Limb (tissue), 2 donors: ENCODE measurements around the gene HMCN1.
"Not testable (repeated sequence)": the region's sequence is repeated elsewhere in the genome, so short reads cannot be mapped to it uniquely, and the experiment has no call there.

Source experiments
- DNase-seq, 2 donors: peaks; one replicate each; pipeline ENCODE4 v3.0.0-alpha.2; 2016; ENCODE audit errors: extremely low spot score in 2 of 2

The HMCN1 gene

DNA sequence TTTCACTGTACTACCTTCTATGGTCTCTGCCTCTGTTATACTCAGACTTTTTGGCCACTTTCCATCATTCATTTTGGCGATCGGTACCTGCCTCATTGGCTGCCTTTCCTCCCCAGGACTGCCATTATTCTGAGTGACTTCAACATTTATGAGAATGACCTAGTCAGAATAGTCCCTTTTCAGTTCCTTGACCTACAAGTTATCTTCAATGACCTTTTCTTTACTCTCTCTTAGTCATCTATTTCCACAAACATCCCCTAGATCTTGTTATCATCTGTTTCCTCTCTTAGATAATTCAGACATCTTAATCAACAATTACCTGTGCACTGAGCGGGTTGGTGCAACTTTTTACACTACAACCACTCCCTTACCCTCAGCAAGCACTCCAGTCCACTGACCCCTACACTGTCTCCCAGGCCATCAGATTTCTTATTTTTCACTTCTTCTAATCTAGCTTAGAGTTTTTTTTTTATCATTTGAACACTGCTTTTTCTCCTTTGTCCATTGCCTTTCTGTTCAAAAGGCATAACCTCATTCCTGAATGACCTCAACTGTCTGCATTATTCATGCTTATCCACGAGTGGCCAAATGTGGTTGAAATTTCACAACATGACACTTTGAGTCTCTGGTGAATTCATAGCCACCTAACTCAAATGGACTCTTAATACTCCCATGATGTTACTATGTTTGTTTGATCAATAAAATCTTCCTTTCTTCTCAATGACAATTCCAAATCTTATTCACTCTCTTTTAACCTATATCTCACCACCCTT lies 112.7 kb downstream of the HMCN1 start:
- no peak for DNase-seq

DNA sequence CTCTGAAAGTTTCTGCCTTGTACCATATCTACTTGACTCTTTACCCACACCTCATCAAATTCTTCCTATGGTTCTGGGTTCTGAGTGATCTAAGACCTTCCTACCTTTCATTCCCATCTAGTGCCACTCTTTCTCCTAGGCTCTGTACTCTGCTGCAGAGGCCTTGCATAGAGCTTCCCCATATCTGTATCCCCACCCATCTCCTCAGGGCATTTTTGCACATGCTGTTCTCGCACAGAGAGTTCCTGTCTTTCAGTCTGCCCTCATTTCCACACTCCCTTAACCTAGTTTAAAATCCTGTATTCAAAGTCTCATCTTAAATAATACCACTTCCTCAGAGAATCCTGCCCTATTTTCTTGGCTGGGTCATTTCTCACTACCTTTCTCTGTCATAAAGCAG lies 114.8 kb downstream of the HMCN1 start:
- DNase-seq = no peak

DNA sequence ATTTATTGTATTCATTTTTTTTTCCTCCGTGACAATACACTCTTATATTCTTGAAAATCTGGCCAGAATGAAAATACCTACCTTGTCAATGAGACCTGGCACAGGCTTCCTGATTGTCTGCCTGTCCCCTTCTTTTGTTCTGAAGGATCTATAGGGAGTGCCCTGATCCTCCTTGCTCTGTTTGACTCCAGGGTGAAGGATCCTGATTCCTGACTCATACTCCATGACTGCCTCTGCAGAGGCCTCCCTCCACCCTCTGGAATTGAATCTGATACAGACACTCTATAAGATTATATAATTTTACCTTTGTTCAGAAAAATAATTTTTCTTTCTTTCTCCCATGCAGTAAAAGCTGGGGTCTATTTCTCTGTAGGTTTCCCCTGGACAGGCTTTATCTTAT lies 116.2 kb downstream of the HMCN1 start:
- no peak for DNase-seq

DNA sequence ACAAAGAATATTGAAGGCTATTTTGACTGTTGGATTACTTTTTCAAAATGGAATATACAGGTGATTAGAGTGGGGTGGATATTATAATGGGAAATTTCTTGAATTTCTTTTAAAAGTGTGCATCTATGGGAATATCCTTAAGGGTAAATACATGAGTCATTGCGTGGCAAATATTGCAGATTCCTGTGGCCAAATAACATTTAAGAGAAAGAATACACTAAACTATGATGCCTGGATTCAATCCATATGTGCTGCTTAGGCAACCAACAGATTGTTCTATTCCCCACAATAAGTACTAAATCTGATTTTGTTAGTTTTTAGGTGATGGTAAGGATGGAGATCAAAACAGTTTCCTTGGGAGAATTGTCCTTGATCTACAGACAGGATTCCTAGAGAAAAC lies 119.5 kb downstream of the HMCN1 start:
- DNase-seq = no peak

DNA sequence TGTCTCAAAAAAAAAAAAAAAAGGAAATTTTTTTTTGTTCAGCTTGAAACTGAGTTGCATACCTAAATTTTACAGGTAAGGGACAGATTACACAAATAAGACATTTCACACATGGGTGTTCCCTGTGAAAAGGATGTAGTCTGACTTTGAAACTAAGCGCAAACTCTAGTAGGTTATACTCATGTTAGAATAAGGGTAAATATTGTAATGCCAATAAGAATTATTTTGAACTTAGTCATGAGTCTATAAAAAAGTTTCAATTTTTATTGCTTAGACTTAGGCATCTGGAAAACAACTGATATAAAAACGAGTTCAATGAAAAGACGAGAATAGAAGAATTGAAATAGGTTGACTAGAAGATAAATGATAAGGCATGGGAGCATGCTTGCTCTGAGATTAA lies 122.3 kb downstream of the HMCN1 start:
- no peak for DNase-seq

DNA sequence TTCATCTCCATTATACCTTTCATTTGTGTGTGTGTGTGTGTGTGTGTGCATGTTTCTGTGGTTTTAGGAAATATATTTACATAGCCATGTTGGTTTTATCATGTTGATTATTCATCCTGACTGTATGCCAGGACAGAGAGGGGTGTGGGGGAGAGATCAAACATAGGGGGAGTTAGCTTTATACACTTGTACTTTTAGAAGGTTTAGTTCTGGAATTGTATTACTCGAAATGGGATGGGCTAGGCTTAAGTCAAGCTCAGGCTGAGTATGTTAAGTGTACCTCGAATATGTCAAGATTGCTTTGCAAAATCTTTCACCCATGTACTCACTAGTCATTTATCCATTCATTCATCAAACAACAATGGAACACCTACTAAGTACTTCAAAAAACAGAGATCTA lies 123.3 kb downstream of the HMCN1 start:
- no peak for DNase-seq

DNA sequence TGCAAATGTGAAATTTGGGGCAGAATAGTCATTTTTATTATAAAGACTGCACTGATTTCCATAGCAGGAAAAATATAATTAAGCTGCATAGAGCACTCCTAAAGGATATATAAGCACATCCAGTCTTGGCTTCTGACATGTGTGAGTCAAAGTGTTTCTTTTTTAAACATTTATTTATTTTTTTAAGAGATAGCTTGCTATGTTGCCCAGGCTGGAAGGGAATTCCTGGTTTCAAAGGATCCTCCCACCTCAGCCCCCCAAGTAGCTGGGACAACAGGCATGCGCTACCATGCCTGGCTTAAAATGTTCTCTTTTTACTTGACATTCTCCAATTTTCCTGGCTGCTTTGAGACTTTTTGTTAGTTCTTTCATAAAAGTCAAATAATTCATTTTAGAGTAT lies 126.1 kb downstream of the HMCN1 start:
- no peak for DNase-seq

DNA sequence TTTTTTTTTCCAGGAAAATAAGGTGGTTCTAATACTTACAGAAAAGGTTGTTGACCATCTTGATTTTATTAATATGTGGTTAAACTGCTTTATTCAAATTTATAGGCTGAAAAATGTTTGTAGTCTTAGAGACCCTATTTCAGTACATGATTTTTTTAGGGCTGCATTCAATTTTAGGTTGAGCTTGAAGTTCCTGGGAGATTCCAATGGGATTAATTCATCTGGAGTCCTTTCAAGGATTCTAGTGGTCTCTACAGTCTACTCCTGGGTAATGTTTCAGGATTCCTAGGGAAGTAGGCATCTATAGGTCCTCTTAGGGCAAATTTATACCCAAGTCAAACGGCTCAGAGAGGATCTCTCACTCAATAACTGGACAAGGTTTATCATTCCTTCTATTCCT lies 126.7 kb downstream of the HMCN1 start:
- DNase-seq = no peak

DNA sequence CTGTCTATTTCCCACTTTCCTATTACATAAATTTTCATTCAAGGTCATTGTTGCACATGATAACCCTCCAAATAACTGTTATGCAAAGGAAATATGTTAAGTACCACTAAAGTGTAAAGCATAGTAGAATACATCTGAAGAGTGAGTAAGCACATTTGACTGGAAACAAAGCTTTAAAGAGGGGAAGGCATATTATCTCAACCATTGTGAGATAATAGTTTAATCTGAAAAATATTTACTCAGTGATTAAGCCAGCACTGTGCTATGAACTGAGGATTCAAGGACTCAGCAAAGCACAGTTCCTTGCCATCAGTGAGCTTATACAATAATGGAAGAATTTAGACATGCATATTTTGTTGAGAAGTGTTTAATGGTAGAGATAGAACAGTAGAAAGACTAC lies 127.4 kb downstream of the HMCN1 start:
- DNase-seq = no peak

DNA sequence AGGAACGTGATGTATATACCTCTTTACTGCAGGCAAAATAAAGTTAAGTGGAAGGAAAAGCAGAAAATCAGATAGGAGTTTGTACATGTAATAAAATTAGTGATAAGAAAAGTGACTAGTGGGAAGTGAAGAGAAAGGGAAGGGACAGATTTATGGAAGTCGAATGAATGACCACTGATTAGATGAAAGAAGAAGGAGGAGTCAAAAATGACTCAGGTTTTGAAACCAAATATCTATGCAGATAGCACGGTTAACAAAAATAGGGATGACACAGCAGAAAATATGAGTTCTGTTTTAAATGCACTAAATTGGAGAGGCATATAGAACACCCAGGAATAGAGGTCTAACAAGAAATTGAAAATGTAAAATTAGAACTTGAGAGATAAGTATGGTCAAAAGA lies 128.0 kb downstream of the HMCN1 start:
- no peak for DNase-seq

DNA sequence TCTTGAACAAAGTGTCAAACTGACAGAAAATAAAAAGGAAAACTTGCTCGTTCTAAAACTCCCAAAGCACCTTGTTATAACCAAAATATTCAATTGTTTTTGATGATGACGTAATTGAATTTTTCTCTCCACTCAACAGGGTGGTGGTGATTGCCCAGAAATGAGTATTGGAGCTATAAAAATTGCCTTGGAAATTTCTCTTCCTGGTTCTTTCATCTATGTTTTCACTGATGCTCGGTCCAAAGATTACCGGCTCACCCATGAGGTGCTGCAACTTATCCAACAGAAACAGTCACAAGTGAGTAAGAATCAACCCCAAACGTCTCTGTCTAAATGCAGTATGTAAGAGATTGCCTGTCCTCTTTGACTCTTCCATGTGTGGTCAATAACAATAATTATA lies 130.1 kb downstream of the HMCN1 start:
- no peak for DNase-seq

DNA sequence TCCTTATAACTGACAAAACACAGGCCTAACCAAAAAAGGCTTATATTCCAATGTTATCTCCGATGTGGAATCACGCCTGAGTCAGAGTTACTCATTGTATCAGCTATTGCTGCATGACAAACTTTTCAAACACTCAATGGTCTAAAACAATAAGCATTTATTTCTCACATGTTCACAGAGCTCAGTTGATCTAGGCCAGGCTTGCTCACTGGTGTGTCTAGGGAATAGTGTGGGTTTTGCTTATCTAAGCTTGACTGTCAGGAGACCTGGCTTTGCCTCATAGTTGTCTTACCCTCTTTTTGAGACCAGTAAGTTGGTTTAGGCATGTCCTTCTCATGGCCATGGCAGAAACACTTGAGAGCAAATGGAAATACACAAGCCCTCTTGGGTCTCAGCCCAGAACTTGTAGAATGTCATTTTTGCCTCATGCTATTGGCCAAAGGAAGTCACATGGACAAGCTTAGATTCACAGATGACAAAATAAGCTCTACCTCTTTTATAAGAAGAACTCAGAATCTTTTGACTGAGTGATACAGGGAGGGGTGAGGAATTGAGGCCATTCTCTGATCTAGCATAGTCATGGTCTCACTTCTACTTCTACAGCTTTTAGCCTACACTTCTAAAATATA lies 130.8 kb downstream of the HMCN1 start:
- no peak for DNase-seq

DNA sequence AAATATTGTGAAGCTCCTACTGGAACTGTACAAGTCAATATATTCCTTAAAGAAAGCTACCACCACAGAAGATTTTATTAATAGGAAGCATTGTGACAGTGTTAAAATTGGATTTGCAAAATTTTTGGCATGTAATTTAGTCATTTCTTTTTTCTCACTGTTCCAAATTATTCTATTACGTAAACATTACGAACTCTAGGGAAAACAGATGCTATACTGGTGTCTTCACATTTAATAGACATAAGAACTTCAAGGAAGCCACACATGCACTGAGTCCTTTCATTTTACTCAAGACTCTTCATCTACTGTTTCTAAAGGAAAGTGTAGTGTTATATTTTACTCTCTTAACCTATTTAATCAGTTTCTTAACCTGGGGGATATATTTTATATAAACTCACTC lies 135.4 kb downstream of the HMCN1 start:
- DNase-seq = no peak

DNA sequence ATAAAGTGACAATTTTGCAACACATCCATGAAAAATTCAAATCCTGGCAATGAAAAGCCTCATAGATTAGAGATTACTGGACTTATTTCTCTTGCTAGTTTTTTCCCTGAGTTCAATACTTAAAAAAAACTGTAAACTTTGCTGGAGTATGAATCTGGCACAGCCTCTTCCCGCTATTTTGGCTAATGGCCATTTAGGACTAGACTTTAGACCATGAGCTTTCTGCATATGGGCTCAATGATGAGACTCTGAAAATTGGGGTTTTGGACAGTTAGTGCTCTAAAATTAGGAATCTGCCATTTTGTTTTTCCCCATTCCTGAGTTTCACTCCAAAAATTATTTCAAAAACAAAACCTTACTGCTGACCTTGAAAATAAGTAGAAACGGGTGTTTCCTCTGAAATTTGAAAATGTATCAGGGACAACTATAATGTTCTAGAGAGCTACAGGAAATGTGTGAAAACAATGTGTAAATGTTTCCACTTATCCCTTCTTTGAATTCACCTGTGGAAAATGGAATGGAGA lies 137.5 kb downstream of the HMCN1 start:
- no peak for DNase-seq

DNA sequence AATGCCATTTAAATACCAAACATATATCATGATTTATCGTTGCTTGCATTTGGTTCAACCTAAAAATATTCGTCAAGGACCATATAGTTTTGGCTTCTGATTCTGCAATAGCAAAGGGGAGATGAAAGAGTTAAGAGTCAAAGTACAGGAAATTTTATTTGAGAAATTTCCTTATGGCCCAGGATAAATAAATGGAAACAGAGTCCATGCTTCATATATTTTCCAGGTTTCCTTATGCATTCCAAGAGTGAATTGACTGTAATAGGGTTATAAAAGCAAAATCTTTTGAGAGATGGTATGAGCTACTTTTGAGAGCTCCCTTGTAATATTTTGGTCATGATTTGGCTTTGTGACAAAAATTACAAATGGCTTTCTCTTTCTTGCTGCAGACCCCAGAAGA lies 140.1 kb downstream of the HMCN1 start:
- no peak for DNase-seq

DNA sequence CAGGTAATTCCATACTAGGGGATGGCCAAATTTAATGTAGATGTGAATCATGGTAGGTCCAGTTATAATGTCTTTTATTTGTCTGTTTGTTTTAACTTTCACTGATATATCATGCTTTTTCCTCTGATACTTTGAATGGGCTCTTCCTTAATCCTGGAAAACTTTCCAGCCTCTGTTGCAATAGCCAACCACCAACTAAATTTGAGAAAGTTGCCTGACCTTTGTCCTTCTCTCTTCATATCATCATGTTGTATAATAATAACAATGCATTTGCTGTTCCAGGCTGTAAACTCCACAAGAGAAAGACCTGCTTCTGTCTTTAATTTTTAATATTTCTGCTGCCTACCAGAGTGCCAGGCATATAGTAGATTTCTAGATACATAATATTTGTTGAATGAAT lies 146.1 kb downstream of the HMCN1 start:
- no peak for DNase-seq

DNA sequence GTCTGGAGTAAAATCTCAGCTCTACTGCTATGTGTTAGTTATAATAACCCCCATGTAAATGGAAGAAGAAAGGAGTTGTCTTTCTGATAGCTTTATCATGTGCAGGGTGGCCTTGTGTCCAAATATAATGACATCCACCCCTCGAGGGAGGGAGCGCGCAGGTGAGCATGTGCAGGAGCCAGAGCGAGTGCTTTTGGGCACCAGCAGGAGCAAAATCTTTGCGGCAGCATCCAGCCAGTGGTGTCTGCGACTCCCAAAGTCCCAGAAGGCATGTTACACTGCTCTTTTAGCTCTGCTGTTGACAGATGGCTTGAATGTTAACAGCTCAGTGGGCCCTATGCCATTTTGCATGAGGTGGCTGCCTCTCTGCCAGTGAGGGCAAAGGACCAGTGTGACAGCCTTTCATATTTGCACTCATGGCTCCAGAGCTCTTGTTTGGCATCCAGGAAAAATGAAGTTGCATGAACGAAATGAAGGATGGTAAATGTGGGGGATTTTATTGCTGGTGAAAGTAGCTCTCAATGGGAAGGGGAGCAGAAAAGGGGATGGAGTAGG lies 146.7 kb downstream of the HMCN1 start:
- DNase-seq = no peak

DNA sequence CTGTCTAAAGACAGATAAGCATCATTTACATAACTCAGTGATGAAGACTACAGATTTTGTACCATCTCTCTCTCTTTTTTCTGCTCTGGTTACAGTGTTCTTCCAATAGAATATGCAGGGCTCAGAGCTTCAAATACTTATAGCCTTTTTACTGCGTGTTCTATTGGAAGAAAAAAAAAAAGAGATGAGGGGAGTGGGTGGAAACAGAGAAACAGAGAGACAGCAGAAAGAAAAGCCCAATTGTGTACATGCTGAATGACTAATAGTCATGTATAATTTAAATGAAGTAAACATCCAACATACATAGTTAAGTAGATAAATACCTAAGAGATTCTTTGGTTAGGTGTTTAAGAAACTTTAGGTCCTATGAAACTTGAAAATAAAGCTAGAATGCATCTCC lies 151.9 kb downstream of the HMCN1 start:
- DNase-seq = no peak

DNA sequence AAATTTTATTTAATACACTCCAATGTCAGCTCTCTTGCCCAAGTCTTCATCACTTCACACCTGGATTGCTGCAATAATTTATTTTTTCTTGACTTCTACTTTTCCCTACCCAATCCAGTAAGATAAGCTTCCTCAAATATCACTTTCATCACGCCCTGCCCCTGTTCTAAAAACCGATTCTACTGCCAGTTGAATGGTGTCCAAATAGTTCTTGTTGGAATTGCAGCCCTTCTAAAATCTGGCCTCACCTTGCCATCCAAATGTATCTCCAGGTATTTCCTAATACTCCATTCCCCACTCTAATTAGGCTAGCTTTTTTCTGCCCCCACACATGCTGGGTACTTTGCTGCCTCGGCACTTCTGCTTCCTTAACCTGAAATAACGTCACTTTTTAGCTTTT lies 152.5 kb downstream of the HMCN1 start:
- no peak for DNase-seq

DNA sequence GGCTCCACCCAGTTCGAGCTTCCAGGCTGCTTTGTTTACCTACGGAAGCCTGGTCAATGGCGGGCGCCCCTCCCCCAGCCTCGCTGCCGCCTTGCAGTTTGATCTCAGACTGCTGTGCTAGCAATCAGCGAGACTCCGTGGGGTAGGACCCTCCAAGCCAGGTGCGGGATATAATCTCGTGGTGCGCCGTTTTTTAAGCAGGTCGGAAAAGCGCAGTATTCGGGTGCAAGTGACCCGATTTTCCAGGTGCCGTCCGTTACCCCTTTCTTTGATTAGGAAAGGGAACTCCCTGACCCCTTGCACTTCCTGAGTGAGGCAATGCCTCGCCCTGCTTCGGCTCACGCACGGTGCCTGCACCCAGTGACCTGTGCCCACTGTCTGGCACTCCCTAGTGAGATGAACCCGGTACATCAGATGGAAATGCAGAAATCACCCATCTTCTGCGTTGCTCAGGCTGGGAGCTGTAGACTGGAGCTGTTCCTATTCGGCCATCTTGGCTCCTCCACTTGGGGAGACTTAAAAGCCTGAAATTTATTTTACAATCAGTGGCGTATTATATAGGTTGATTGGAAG lies 158.7 kb downstream of the HMCN1 start:
- DNase-seq = not testable (repeated sequence)

DNA sequence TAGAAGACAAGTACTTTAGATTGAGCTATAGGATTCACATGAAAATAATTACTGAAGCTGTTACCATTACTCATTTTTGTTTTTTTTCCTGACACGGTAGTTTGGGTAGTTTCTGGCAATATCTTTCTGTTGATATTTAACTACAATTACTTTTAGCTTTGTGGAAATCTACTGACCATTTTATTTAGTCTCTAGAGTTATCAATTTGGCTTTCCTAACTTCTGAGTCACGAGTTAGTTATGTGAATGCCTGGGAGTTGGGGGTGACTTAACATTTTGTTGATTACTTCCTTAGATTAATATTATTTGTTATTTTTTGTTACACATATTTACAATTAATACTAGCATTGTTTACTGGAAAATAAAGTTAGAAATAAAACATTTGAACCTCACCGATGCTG lies 160.6 kb downstream of the HMCN1 start:
- no peak for DNase-seq

DNA sequence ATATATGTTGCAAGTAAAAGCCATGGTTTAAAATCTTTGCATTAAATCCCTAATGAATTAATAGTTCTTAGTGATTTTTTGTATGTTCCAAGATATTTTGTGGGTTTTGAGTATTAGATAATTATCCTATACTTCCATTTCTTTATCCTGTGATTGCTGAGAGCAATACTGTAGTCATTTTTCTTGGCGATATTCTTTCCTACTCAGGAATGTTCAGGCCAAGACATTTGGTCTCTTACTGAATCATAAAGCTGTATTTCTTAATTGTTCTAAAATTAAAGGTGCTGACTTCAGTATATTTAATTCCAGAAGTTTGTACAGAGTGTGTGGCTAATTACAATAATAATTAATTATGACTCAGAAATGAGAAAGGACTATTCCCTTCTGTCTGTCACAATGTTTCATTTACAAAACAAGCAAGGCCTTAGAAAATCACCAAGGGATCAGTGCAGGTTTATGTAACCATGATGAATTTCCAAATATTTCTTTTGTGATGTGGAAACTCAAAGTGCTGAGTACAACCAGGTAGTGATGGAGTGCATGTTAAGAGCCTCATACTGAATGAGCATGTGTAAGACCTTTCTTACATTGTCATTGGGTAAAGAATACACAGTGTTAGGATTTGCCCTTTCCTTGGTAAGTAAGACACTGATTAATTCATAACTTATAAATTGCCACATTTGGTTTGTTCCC lies 161.2 kb downstream of the HMCN1 start:
- DNase-seq = no peak
